WTC11 (cell line): ENCODE data around the gene AQP11.
A peak's percentile ranks its signal among the peaks of the same experiment; 100 is the strongest.

Experiments used
- ATF2 ChIP-seq: sonication (generic); formaldehyde crosslinking; IDR thresholded peaks from 2 replicates; pipeline ENCODE4 v1.8.1; 2022; ENCODE audit warnings: low read depth, missing genetic modification reagents, borderline replicate concordance
- ATF3 ChIP-seq: sonication (generic); formaldehyde crosslinking; conservative IDR thresholded peaks from 2 replicates; pipeline ENCODE4 v1.8.1; 2022; ENCODE audit warnings: mild to moderate bottlenecking, missing genetic modification reagents
- ATF6 ChIP-seq: sonication (generic); formaldehyde crosslinking; IDR thresholded peaks from 2 replicates; pipeline ENCODE4 v1.8.1; 2023; ENCODE audit warnings: mild to moderate bottlenecking, missing genetic modification reagents
- CTCF ChIP-seq: fragments of 200-600 bp; IDR thresholded peaks from 2 replicates; pipeline ENCODE4 v1.8.0; 2022; ENCODE audit warnings: antibody characterized with exemption
- E2F1 ChIP-seq: sonication (generic); formaldehyde crosslinking; IDR thresholded peaks from 2 replicates; pipeline ENCODE4 v1.8.0; 2022; ENCODE audit warnings: mild to moderate bottlenecking, missing genetic modification reagents
- ELF4 ChIP-seq: sonication (generic); formaldehyde crosslinking; IDR thresholded peaks from 2 replicates; pipeline ENCODE4 v1.8.1; 2022; ENCODE audit warnings: low read depth, mild to moderate bottlenecking, moderate library complexity, missing genetic modification reagents
- HMGXB4 ChIP-seq: sonication (generic); formaldehyde crosslinking; IDR thresholded peaks from 2 replicates; pipeline ENCODE4 v1.8.1; 2023; ENCODE audit warnings: mild to moderate bottlenecking, moderate library complexity, missing genetic modification reagents
- MAX ChIP-seq: sonication (generic); formaldehyde crosslinking; IDR thresholded peaks from 2 replicates; pipeline ENCODE4 v1.8.0; 2022; ENCODE audit warnings: mild to moderate bottlenecking, missing genetic modification reagents
- SP1 ChIP-seq: sonication (generic); formaldehyde crosslinking; conservative IDR thresholded peaks from 2 replicates; pipeline ENCODE4 v1.8.1; 2022; ENCODE audit warnings: missing genetic modification reagents
- USF1 ChIP-seq: sonication (generic); formaldehyde crosslinking; IDR thresholded peaks from 2 replicates; pipeline ENCODE4 v1.8.0; 2022; ENCODE audit warnings: mild to moderate bottlenecking, missing genetic modification reagents
- ZNF263 ChIP-seq: sonication (generic); formaldehyde crosslinking; IDR thresholded peaks from 2 replicates; pipeline ENCODE4 v1.8.1; 2022; ENCODE audit warnings: low read depth, mild to moderate bottlenecking, moderate library complexity, missing genetic modification reagents
- ZNF281 ChIP-seq: sonication (generic); formaldehyde crosslinking; IDR thresholded peaks from 2 replicates; pipeline ENCODE4 v1.8.0; 2023; ENCODE audit warnings: mild to moderate bottlenecking, missing genetic modification reagents

- TF ChIP-seq CTCF (no peak), MAX (no peak), ATF2 (CRISPR knock-in tag) (no peak), HMGXB4 (CRISPR knock-in tag) (peak; percentile 75; the same call in 1 of the 2 replicates), E2F1 (CRISPR knock-in tag) (no peak), ATF6 (CRISPR knock-in tag) (no peak), SP1 (CRISPR knock-in tag) (peak; percentile 62), ZNF263 (peak; percentile 69; the same call in 1 of the 2 replicates), ZNF281 (no peak), ATF3 (CRISPR knock-in tag) (no peak), USF1 (CRISPR knock-in tag) (0 out of 2 replicates have a peak, but pooled peaks have one; percentile 9), ELF4 (CRISPR knock-in tag) (0 out of 2 replicates have a peak, but pooled peaks have one; percentile 36)
Observed at GRCh38 chr11:77589521-77590193, at the start of gene AQP11.
